Measurements from ENCODE around the gene SULT1A1. TPM values are rescaled to one million over a fixed set of nuclear protein-coding genes. Genes with fewer than 3 reads are reported as not detected.
"Not testable (repeated sequence)": the region's sequence is repeated elsewhere in the genome, so short reads cannot be mapped to it uniquely, and the experiment has no call there.

SULT1A1 gene
- total RNA-seq, 1 experiment from 2014 or later = 1.4 TPM

GRCh38 chr16:28614561-28614960 is 4.7 kb upstream of the SULT1A1 start:
- not testable (repeated sequence) for DNase-seq; H3K9me3 ChIP-seq (replicated peaks); H3K27me3 ChIP-seq; H3K4me1 ChIP-seq; H3K4me3 ChIP-seq; H3K36me3 ChIP-seq; H3K27ac ChIP-seq

DNA sequence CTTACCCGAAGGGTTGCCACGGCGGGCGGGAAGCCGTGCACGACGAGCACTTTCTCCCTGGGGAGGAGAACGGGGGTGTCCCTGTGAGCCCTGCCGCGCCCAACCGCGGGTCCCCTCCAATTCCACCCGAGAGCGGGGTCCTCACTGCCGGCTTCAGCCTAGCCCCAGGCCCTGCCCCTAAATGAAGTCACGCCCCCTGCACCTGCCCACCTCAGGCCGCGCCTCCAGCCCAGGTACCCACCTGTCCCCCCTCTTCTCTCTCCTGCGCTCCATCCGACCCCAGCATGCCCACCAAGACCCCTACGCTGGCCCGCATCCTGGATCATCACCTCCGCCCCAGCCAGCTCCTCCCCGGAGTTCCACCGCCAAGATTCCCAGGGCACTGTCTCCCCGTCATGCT is 4.1 kb upstream of the SULT1A1 start:
- H3K27ac ChIP-seq; H3K9me3 ChIP-seq (replicated peaks); H3K27me3 ChIP-seq; H3K4me1 ChIP-seq; H3K4me3 ChIP-seq; DNase-seq; H3K36me3 ChIP-seq: not testable (repeated sequence)

- not testable (repeated sequence) for DNase-seq; H3K4me1 ChIP-seq; H3K9me3 ChIP-seq (replicated peaks); H3K27me3 ChIP-seq; H3K36me3 ChIP-seq; H3K4me3 ChIP-seq; H3K27ac ChIP-seq
Measured at GRCh38 chr16:28612359-28613280, 2.8 kb upstream of the SULT1A1 start.

DNA sequence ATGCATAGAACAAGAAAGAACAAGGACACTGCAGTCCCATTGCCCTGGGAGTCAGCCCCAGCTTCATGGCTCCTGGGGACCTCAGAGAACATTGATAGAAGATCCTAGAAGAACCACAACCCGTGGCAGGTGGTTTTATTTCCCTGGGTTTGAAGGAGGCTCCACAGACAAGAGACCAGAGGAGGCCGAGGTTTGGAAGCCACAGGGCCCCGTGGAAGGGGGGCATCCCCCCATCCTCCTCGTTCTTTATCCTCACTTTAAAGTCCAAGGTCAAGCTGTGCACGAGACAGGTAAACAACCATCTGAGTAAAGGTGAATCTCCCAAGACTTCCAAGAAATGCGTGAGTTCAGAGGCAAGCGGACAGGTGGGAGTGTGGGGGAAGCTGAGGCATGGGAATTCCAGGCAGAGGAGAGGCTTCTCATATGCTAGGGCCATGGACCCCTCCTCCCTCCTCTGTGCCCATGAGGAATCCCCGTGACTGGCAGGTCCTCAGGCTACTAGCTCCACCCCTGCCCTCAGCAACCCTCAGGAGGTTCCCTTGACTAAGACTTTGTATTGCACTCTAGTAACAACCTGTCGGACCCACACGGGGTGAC is 849 bp upstream of the SULT1A1 start:
- no peak for DNase-seq
- Histone ChIP-seq H3K4me3 (no peak overlapping the region), H3K27ac (no peak overlapping the region)

DNA sequence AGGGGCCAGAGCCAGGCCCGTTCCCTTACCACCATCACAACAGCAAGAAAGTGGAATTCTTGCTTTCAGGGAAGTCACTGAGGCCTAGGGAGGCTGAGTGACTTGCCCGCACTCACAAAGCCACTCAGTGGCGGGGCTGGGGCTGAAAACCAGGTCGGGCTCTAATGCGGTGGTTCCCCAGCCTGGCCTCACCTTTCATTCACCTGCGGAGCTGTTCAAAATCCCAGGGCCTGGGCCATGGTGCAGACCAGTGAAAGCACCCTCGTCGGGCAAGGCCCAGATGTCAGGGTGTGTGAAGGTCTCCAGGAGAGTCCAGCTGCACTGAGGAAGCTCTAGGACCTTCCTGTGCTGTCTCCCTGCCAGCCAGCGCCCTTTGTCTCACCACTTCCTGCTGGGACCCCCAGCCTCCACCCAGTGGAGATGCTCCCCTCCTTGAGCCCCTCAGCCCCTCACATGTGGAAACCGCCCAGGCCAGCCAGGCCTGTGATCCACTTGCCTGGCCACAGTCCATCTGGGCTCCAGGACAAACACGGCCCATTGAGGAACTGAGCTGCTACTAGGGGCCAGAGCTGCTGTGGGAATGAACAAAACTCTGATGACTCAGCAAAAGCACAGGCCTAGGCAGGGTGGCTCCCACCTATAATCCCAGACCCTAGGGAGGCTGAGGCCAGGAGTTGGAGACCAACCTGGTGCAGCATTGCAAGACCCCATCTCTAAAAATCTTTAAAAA is 812 bp downstream of the SULT1A1 start:
- not testable (repeated sequence) for H3K27ac ChIP-seq; H3K9me3 ChIP-seq (replicated peaks); H3K27me3 ChIP-seq; H3K4me1 ChIP-seq; H3K36me3 ChIP-seq; H3K4me3 ChIP-seq; DNase-seq

More for the DNA sequence above, 849 bp upstream of the SULT1A1 start:
- Histone ChIP-seq H3K36me3 (no peaks in the 10 kb centered on the region), H3K27me3 (no peaks in the 10 kb centered on the region), H3K9me3 (replicated peaks) (no peaks in the 10 kb centered on the region), H3K4me1 (no peaks in the 10 kb centered on the region)

GRCh38 chr16:28608496-28608808 is 1.4 kb downstream of the SULT1A1 start:
- not testable (repeated sequence) for DNase-seq; H3K9me3 ChIP-seq (replicated peaks); H3K36me3 ChIP-seq; H3K4me1 ChIP-seq; H3K27me3 ChIP-seq; H3K4me3 ChIP-seq; H3K27ac ChIP-seq

GRCh38 chr16:28607681-28608495 is 2.0 kb downstream of the SULT1A1 start:
- not testable (repeated sequence) for H3K4me3 ChIP-seq; H3K36me3 ChIP-seq; H3K9me3 ChIP-seq (replicated peaks); DNase-seq; H3K27me3 ChIP-seq; H3K4me1 ChIP-seq; H3K27ac ChIP-seq

- no peaks in the 10 kb centered on the region for H3K36me3 ChIP-seq
- no peak for DNase-seq
- H3K9me3 ChIP-seq (replicated peaks) = no peaks in the 10 kb centered on the region
- H3K27me3 ChIP-seq = no peaks in the 10 kb centered on the region
- no peaks in the 10 kb centered on the region for H3K4me1 ChIP-seq
- H3K4me3 ChIP-seq = no peak overlapping the region
- H3K27ac ChIP-seq = no peak overlapping the region
Measured at GRCh38 chr16:28607116-28607623, 2.7 kb downstream of the SULT1A1 start.

DNA sequence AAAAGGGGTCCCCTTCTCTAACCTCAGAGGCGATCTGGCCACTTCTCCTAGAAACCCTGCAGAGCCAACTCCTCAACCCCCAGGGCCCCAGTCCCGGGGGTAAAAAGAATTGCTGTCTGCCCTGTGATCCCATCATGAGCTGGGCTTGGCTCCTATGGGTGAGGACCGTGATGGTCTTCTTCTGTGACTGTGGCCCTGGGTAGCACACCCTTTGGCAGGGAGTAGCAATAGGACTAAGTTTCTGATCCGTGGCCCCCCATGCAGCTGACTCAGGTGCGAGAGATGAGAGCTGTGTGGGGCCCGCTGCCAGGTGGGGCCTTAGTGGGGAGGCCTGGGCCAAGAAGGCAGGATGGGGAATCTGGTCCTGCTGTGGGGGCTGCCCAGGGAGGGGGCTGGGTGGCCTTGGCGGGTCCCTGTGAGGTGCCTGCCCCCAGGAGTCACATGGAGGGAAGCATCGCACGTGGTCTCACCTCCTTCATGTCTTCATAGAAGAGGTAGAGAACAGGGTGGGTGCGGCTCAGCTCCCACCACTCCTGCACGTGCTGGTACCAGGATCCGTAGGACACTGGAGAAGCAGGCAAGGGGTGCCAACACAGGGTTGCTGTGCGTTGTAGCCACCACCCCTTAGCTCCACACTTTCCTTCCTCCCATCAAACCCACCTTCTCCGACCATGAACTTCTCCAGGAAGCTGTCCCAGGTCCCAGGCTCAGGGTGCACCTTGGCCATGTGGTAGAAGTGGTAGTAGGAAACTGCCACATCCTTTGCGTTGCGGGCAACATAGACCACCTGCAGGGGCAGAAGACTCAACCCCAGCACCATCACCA is 3.3 kb downstream of the SULT1A1 start:
- no peak for DNase-seq
- H3K27me3 ChIP-seq = no peaks in the 10 kb centered on the region
- H3K9me3 ChIP-seq (replicated peaks) = no peaks in the 10 kb centered on the region
- H3K4me1 ChIP-seq = no peaks in the 10 kb centered on the region
- no peaks in the 10 kb centered on the region for H3K36me3 ChIP-seq
- no peak overlapping the region for H3K27ac ChIP-seq
- H3K4me3 ChIP-seq = no peak overlapping the region

- DNase-seq = no peak
- H3K36me3 ChIP-seq = no peaks in the 10 kb centered on the region
- H3K27me3 ChIP-seq = no peaks in the 10 kb centered on the region
- H3K4me3 ChIP-seq = no peak overlapping the region
- H3K27ac ChIP-seq = no peak overlapping the region
- H3K9me3 ChIP-seq (replicated peaks) = no peaks in the 10 kb centered on the region
- no peaks in the 10 kb centered on the region for H3K4me1 ChIP-seq
Measured at GRCh38 chr16:28604186-28604565, 5.7 kb downstream of the SULT1A1 start.

DNA sequence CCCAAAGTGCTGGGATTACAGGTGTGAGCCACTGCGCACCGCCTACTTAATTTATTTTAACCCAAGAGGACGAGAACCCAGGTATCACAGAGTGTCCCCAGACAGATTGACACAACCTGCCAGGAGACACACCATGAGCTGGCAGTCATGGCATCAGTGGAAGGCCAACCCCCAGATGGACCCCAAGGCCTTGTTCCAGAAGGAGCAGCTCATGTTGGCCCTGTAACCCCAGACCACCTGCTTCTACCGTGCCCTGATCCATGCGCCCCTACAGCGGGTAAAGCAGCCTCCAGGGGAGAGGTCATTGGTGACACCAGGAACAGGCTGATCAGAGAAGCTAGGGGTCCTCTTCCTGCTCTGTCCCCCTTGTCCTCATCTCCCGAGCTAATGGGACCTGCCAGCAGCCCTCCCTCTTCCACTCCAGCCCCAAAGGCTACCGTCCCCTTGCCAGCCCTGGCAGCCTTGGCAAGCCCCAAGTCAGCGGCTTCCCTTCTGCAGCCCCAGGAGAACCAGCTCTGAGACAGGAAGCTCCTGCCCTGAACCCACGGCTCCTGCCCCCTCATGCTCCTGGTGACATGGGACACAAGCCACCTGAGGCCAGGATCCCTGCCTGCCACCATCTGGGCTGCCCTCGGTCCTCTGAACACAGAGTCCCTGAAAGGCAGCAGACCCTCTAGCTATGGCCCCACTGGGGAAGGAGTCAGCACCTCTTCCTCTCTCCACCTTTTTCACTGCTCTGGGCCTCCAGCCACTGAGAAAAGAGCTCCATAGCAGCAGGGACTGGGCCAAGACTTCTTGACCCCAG is 6.3 kb downstream of the SULT1A1 start:
- H3K36me3 ChIP-seq = no peaks in the 10 kb centered on the region
- no peaks in the 10 kb centered on the region for H3K4me1 ChIP-seq
- no peaks in the 10 kb centered on the region for H3K27me3 ChIP-seq
- H3K9me3 ChIP-seq (replicated peaks) = no peaks in the 10 kb centered on the region
- no peak for DNase-seq
- H3K27ac ChIP-seq = no peak overlapping the region
- H3K4me3 ChIP-seq = no peak overlapping the region

- Histone ChIP-seq H3K4me3 (no peak overlapping the region), H3K27ac (no peak overlapping the region), H3K36me3 (no peaks in the 10 kb centered on the region), H3K4me1 (no peaks in the 10 kb centered on the region), H3K9me3 (replicated peaks) (no peaks in the 10 kb centered on the region), H3K27me3 (no peaks in the 10 kb centered on the region)
- no peak for DNase-seq
Measured at GRCh38 chr16:28602529-28602928, 7.3 kb downstream of the SULT1A1 start.

GRCh38 chr16:28602062-28602461 is 7.8 kb downstream of the SULT1A1 start:
- not testable (repeated sequence) for H3K9me3 ChIP-seq (replicated peaks); H3K4me3 ChIP-seq; DNase-seq; H3K27me3 ChIP-seq; H3K27ac ChIP-seq; H3K36me3 ChIP-seq; H3K4me1 ChIP-seq
